Panc1 (cell line): ENCODE results near the gene SYT17. TPM values are rescaled to one million over a fixed set of nuclear protein-coding genes. Genes with fewer than 3 reads are reported as not detected.

Source experiments
- ATAC-seq: fragments of 200-7000 bp; cut with Tn5 transposase; 2 replicates; pipeline ENCODE4 v1.9.1; 2020; ENCODE audit warnings: mild to moderate bottlenecking, moderate library complexity
- BruUV-seq: library from RNA; stranded (reverse); fragments of 400-500 nt; replicated peaks from 2 replicates; lab custom pipeline; 2021; lab: Mats Ljungman, UMichigan
- CTCF ChIA-PET: fragments of 300-600 bp; sonication (Branson Sonifier 250); formaldehyde crosslinking; loops from one replicate; lab custom pipeline; 2022; ENCODE audit warnings: antibody characterized with exemption; lab: Charles Lee
- POLR2A ChIA-PET: fragments of 300-600 bp; sonication (Branson Sonifier 250); formaldehyde crosslinking; loops from one replicate; lab custom pipeline; 2022; ENCODE audit warnings: antibody characterized with exemption; lab: Charles Lee
- DNase-seq: peaks from one replicate; pipeline ENCODE4 v3.0.0-alpha.2; 2010; ENCODE audit warnings: low read depth, low spot score
- H3K27ac ChIP-seq: 2 replicates; pipeline ENCODE4 v1.5.1; 2011; ENCODE audit warnings: mild to moderate bottlenecking, low read length, inconsistent platforms
- H3K27me3 ChIP-seq: fragments of 200-500 bp; sonication (Bioruptor generic); 2 replicates; pipeline ENCODE4 v1.6.0; 2014; ENCODE audit warnings: low read length, inconsistent platforms; ENCODE audit not compliant: control insufficient read depth, insufficient read depth
- H3K36me3 ChIP-seq: fragments of 200-500 bp; sonication (Bioruptor generic); 2 replicates; pipeline ENCODE4 v1.5.1; 2014; ENCODE audit warnings: inconsistent platforms, mild to moderate bottlenecking, low read length, moderate library complexity; ENCODE audit not compliant: control insufficient read depth, insufficient read depth
- H3K4me1 ChIP-seq: 2 replicates; pipeline ENCODE4 v1.5.1; 2011; ENCODE audit warnings: inconsistent platforms, mild to moderate bottlenecking, low read length, moderate library complexity; ENCODE audit not compliant: control insufficient read depth, insufficient read depth
- H3K4me3 ChIP-seq, 2 experiments: 2 replicates each; pipeline ENCODE4 v1.5.1; 2011 to 2012; ENCODE audit warnings: low read depth in 2 of 2, low read length in 2 of 2, mild to moderate bottlenecking in 2 of 2, inconsistent platforms in 1 of 2, moderate library complexity in 1 of 2
- H3K9me3 ChIP-seq: fragments of 200-500 bp; sonication (Bioruptor generic); 2 replicates; pipeline ENCODE4 v1.5.1; 2014; ENCODE audit warnings: low read depth, mild to moderate bottlenecking, inconsistent platforms, low read length, moderate library complexity; ENCODE audit not compliant: control insufficient read depth, insufficient read depth
- POLR2AphosphoS5 ChIP-seq: IDR thresholded peaks from 2 replicates; pipeline ENCODE4 v1.6.1; 2012; ENCODE audit warnings: mild to moderate bottlenecking, low read depth, low read length, moderate library complexity
- SIN3A ChIP-seq: IDR thresholded peaks from 2 replicates; pipeline ENCODE4 v1.6.1; 2012; ENCODE audit warnings: low read depth, mild to moderate bottlenecking, low read length, moderate library complexity, borderline replicate concordance; ENCODE audit not compliant: insufficient read depth
- TCF7L2 ChIP-seq: IDR thresholded peaks from 2 replicates; pipeline ENCODE4 v1.6.1; 2011; ENCODE audit warnings: mild to moderate bottlenecking, low read depth, low read length, inconsistent platforms
- in situ Hi-C: cut with HindIII; loops from 2 replicates; pipeline ENCODE4 v1.10.0; 2016; ENCODE audit warnings: low sequenced_read_pairs, low pct_unique_long_range_greater_than_20kb
- intact Hi-C: fragments of 100-400 bp; cut with micrococcal nuclease; formaldehyde crosslinking; loops from one replicate; pipeline ENCODE4 v1.10.0; 2022; ENCODE audit not compliant: unreplicated experiment
- total RNA-seq: library from RNA; stranded (reverse); gene quantifications from one replicate; pipeline ENCODE4 v1.2.1, GENCODE V29; 2021; ENCODE audit not compliant: unreplicated experiment
- TF ChIP-seq, protein P1 (sequence below), 2 experiments: IDR thresholded peaks; 2 replicates each; pipeline ENCODE4 v1.6.1; 2011 to 2012; ENCODE audit warnings: low read depth in 2 of 2, control low read depth in 1 of 2, low read length in 1 of 2, mild to moderate bottlenecking in 1 of 2, moderate library complexity in 1 of 2; ENCODE audit not compliant: insufficient read depth in 1 of 2
- TF ChIP-seq, protein P2 (sequence below): fragments of 450-650 bp; IDR thresholded peaks from 2 replicates; pipeline ENCODE4 v1.5.1; 2017; ENCODE audit warnings: mild to moderate bottlenecking

Gene SYT17
- total RNA-seq, 1 experiment from 2014 or later = 5.4 TPM

- TF ChIP-seq, protein P1, sequence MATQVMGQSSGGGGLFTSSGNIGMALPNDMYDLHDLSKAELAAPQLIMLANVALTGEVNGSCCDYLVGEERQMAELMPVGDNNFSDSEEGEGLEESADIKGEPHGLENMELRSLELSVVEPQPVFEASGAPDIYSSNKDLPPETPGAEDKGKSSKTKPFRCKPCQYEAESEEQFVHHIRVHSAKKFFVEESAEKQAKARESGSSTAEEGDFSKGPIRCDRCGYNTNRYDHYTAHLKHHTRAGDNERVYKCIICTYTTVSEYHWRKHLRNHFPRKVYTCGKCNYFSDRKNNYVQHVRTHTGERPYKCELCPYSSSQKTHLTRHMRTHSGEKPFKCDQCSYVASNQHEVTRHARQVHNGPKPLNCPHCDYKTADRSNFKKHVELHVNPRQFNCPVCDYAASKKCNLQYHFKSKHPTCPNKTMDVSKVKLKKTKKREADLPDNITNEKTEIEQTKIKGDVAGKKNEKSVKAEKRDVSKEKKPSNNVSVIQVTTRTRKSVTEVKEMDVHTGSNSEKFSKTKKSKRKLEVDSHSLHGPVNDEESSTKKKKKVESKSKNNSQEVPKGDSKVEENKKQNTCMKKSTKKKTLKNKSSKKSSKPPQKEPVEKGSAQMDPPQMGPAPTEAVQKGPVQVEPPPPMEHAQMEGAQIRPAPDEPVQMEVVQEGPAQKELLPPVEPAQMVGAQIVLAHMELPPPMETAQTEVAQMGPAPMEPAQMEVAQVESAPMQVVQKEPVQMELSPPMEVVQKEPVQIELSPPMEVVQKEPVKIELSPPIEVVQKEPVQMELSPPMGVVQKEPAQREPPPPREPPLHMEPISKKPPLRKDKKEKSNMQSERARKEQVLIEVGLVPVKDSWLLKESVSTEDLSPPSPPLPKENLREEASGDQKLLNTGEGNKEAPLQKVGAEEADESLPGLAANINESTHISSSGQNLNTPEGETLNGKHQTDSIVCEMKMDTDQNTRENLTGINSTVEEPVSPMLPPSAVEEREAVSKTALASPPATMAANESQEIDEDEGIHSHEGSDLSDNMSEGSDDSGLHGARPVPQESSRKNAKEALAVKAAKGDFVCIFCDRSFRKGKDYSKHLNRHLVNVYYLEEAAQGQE (IDR thresholded peaks at IDR 0.05; ENCODE audit: insufficient read depth in 1 of 2, low read depth in 2 of 2, low read length in 1 of 2) = no peak
- TF ChIP-seq, protein P2, sequence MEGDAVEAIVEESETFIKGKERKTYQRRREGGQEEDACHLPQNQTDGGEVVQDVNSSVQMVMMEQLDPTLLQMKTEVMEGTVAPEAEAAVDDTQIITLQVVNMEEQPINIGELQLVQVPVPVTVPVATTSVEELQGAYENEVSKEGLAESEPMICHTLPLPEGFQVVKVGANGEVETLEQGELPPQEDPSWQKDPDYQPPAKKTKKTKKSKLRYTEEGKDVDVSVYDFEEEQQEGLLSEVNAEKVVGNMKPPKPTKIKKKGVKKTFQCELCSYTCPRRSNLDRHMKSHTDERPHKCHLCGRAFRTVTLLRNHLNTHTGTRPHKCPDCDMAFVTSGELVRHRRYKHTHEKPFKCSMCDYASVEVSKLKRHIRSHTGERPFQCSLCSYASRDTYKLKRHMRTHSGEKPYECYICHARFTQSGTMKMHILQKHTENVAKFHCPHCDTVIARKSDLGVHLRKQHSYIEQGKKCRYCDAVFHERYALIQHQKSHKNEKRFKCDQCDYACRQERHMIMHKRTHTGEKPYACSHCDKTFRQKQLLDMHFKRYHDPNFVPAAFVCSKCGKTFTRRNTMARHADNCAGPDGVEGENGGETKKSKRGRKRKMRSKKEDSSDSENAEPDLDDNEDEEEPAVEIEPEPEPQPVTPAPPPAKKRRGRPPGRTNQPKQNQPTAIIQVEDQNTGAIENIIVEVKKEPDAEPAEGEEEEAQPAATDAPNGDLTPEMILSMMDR = no peak
- TF ChIP-seq SIN3A (no peak), TCF7L2 (no peak), POLR2AphosphoS5 (no peak)
- no peak overlapping the region for H3K4me3 ChIP-seq
- DNase-seq (no peak), ATAC-seq (no peak)
- in situ Hi-C loops = no loop called here
- no peaks in the 10 kb centered on the region for H3K36me3 ChIP-seq
- no peaks in the 10 kb centered on the region for H3K27me3 ChIP-seq
- BruUV-seq = no TSS peak
- ChIA-PET CTCF (no interaction called here), POLR2A (no interaction called here)
- peaks cover 15% of the 10 kb centered on the region; the same call in 1 of the 2 replicates for H3K9me3 ChIP-seq
- intact Hi-C loops = no loop called here
- no peak overlapping the region for H3K27ac ChIP-seq
- no peaks in the 10 kb centered on the region for H3K4me1 ChIP-seq
Observed at GRCh38 chr16:19232988-19233387, 64.9 kb downstream of the SYT17 start.

DNA sequence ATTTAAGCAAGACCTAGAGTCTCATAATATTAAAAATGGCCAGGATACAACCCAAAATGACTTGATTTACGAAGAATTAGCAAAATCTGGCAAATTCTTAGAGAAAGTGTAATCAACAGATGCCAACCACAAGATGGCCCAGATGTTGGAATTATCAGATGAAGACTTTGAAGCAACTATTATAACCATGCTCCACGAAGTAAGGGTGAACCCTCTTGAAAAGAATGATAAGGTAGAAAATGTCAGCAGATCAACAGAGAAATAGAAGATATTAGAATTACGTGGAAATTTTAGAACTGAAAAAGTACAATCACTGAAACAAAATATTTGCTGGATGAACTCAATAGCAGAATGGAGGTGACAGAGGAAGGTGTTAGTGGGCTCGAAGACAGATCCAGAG, 67.4 kb downstream of the SYT17 start:
- TF ChIP-seq, protein P1 (IDR thresholded peaks at IDR 0.05; ENCODE audit: insufficient read depth in 1 of 2, low read depth in 2 of 2, low read length in 1 of 2) = no peak
- TF ChIP-seq, protein P2 = no peak
- TF ChIP-seq TCF7L2 = no peak
- no peak for TF ChIP-seq SIN3A
- DNase-seq (no peak), ATAC-seq (no peak)
- ChIA-PET CTCF (no interaction called here), POLR2A (no interaction called here)
- no peaks in the 10 kb centered on the region for H3K36me3 ChIP-seq
- intact Hi-C loops (loop anchor here (1.0 kb wide), 1 partner anchor 16 kb away; no protein-coding TSS in a partner anchor), in situ Hi-C loops (no loop called here)
- no peaks in the 10 kb centered on the region for H3K27me3 ChIP-seq
- H3K9me3 ChIP-seq = peaks cover 18% of the 10 kb centered on the region; the same call in 1 of the 2 replicates
- no peak overlapping the region for H3K4me3 ChIP-seq
- H3K4me1 ChIP-seq = no peaks in the 10 kb centered on the region
- H3K27ac ChIP-seq = no peak overlapping the region
- BruUV-seq = no TSS peak
